GM19023 (cell line): ENCODE measurements around the gene NUMA1.

Experiments
- ATAC-seq: cut with Tn5 transposase; IDR thresholded peaks from one replicate; pipeline ENCODE4 v1.9.1; 2021; ENCODE audit warnings: mild to moderate bottlenecking, moderate library complexity; ENCODE audit not compliant: unreplicated experiment

The NUMA1 gene

GRCh38 chr11:72080326-72081183 is at the start of gene NUMA1, which contains the start of gene LRRC51:
NUMA1 (minus strand) TSS chr11:72080542; CDS start chr11:72035943, 44,599 bp downstream.
LRRC51 (plus strand) TSS chr11:72080850; CDS start chr11:72089084, 8,234 bp downstream.
- ATAC-seq = peak; percentile 95

DNA sequence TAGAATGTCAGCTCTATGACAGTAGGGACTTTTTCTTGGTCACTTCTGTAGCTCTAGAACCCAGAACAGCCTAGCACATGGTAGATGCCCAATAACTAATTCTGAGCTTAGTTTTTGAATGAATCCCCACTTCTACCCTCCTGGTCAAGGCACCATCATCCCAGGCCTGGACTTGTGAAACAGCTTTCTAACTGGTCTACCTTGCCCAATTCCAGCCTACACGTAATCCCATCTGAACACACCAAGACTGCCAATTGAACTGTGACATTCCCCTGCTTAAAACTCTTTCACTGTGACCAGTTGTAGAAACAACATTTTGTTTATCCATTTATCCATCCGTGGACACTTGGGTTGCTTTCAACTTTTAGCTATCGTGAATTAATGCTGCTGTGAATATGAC is 49.0 kb upstream of the NUMA1 start:
- ATAC-seq = no peak

GRCh38 chr11:72127923-72128322 is 47.6 kb upstream of the NUMA1 start:
- ATAC-seq = no peak

GRCh38 chr11:72125956-72126355 is 45.6 kb upstream of the NUMA1 start:
- ATAC-seq = no peak

DNA sequence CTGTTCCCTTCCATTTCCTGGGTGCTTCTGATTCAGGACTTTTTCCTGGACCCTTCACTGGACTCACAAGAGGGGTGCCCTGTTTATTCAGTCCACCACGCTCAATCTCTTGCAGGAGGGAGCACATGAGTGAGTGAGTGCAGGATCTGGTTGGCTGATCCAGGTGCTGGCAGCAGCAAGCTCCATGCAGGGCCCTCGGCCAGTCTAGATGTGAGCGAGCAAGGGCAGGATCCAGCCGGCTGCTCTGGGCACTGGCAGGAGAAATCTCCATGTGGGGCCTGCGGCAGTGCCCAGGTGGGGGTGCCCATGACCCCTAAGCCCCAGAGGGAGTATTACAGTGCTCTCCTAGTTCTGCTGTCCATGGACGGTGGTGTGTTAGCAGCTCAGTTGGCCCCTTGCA is 43.7 kb upstream of the NUMA1 start:
- ATAC-seq = no peak

DNA sequence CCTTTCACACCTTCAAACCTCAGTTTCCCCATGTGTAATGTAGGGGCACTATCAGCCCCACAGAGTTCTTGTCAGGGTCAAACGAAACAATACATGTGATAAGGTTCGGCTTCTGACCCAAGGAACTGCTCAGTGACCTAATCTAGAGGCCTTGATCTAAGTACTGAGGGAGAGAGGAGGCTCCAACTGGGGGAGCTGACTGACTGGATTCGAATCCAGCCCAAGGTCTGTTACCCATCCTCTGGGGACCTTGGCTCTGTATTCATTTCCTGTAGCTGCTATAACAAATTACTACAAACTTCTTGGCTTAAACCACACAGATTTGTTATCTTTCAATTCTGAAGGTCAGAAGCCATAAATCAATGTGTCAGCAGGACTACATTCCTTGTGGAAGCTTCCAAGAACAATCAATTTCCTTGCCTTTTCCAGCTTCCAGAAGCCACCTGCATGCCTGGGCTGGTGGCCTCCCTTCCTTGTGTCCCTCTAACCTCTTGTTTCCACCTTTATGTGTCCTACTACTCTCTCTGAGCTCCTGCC is 42.8 kb upstream of the NUMA1 start:
- ATAC-seq = no peak

DNA sequence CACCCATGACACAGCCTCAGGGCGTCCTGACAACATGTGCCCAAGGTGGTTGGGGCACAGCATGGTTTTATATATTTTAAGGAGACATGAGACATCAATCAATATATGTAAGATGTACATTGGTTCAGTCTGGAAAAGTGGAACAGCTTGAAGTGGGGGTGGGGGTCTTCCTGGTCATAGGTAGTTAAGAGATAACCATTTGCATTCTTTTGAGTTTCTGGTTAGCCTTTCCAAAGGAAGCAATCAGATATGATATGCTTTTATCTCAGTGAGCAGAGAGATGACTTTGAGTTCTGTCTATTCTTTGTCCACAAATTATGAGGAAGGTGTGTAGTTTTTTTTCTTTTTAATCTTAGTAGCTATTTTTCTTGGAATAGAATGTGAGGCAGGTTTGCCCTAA is 42.3 kb upstream of the NUMA1 start:
- ATAC-seq = no peak

GRCh38 chr11:72120930-72121329 is 40.6 kb upstream of the NUMA1 start:
- no peak for ATAC-seq

- ATAC-seq = no peak
Measured at GRCh38 chr11:72119198-72119597, 38.9 kb upstream of the NUMA1 start.

GRCh38 chr11:72116019-72116755 is 35.8 kb upstream of the NUMA1 start:
- no peak for ATAC-seq

GRCh38 chr11:72114570-72114969 is 34.2 kb upstream of the NUMA1 start:
- ATAC-seq = no peak

DNA sequence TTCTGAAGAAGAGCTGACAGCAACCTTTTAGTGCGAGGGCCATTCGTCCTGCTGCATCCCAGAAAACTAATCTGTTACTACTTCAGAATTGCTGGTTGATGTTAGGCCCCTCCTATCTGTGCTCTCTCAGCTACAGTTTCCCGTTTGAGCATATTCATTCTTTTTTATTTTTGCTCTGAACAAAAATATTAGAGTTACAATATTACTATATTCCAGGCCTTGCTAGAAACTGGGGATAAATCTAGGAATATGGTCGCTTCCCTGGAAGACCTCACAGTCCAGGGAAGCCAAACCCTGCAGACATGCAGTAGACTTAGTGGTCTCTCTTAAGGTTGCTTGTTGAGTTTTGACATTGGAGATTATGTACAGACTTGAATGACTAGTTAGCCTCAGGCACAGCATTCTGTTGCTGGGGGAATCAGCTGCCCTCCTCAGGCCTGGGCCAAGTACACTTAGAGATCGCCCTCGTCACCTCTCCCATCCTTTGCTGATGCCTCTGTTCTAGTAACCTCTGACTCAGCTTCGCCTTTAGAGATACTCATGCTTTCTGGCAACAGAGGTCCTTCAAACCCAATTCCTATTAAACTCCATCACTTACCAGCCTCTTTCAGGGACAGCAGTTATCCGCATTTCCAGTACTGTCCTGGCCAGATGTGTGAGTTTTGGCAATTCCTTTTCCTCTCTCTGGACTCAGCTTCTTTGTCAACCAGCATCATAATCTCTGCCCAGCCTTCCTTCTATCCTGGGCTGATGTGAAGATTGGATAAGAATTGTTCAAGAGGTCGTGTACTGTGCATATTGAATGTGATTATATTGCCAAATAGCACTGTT is 32.9 kb upstream of the NUMA1 start:
- ATAC-seq = no peak

GRCh38 chr11:72112143-72112977 is 32.0 kb upstream of the NUMA1 start, which contains the start of gene ANAPC15:
ANAPC15 (minus strand) TSS chr11:72112695; CDS start chr11:72111276, 1,419 bp downstream.
- peak; percentile 88 for ATAC-seq

GRCh38 chr11:72111300-72112142 is 31.2 kb upstream of the NUMA1 start:
- ATAC-seq = peak; percentile 2

DNA sequence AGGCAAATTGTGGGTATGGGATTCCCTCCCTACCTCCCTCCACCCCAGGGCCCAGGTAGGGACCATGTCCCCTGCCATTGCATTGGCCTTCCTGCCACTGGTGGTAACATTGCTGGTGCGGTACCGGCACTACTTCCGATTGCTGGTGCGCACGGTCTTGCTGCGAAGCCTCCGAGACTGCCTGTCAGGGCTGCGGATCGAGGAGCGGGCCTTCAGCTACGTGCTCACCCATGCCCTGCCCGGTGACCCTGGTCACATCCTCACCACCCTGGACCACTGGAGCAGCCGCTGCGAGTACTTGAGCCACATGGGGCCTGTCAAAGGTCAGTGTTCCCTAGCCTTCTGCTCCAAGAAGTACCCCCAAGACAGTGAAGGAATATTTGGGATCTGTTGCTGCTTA is 25.5 kb upstream of the NUMA1 start, which contains the start of gene TOMT:
Gene TOMT (plus strand): TSS at position 37 of the 400 bp plus-strand sequence. CDS start 28 bp downstream, at position 65.
- no peak for ATAC-seq

GRCh38 chr11:72103754-72104167 is 23.4 kb upstream of the NUMA1 start:
- ATAC-seq = no peak

- peak; percentile 94 for ATAC-seq
Measured at GRCh38 chr11:72102946-72103753, 22.8 kb upstream of the NUMA1 start, which contains the start of gene LAMTOR1. LAMTOR1 (minus strand) TSS chr11:72103297; CDS start chr11:72103224, 73 bp downstream.

GRCh38 chr11:72102631-72102945 is 22.2 kb upstream of the NUMA1 start:
- ATAC-seq = no peak
